Gastroesophageal sphincter (tissue), 3 donors: Measurements from ENCODE around the gene PRDM16.
"Not testable (repeated sequence)": the region's sequence is repeated elsewhere in the genome, so short reads cannot be mapped to it uniquely, and the experiment has no call there.

Experiments
- POLR2A ChIP-seq, 2 donors: fragments of 450-650 bp; IDR thresholded peaks; one replicate each; pipeline ENCODE4 v1.6.1; 2017; ENCODE audit warnings: antibody characterized with exemption in 2 of 2, mild to moderate bottlenecking in 2 of 2, moderate library complexity in 1 of 2
- POLR2AphosphoS5 ChIP-seq: sonication (generic); formaldehyde crosslinking; IDR thresholded peaks from one replicate; pipeline ENCODE4 v1.6.1; 2017; ENCODE audit warnings: antibody characterized with exemption
- TF ChIP-seq, protein P1 (sequence below), 4 experiments: fragments of 200-600 bp in 2 of 4; fragments of 450-650 bp in 2 of 4; sonication (generic) in 1 of 4; IDR thresholded peaks; one replicate each; pipeline ENCODE4 v1.5.1; 2017 to 2019; ENCODE audit warnings: antibody characterized with exemption in 4 of 4, mild to moderate bottlenecking in 2 of 4, moderate library complexity in 2 of 4

- TF ChIP-seq, protein P1, sequence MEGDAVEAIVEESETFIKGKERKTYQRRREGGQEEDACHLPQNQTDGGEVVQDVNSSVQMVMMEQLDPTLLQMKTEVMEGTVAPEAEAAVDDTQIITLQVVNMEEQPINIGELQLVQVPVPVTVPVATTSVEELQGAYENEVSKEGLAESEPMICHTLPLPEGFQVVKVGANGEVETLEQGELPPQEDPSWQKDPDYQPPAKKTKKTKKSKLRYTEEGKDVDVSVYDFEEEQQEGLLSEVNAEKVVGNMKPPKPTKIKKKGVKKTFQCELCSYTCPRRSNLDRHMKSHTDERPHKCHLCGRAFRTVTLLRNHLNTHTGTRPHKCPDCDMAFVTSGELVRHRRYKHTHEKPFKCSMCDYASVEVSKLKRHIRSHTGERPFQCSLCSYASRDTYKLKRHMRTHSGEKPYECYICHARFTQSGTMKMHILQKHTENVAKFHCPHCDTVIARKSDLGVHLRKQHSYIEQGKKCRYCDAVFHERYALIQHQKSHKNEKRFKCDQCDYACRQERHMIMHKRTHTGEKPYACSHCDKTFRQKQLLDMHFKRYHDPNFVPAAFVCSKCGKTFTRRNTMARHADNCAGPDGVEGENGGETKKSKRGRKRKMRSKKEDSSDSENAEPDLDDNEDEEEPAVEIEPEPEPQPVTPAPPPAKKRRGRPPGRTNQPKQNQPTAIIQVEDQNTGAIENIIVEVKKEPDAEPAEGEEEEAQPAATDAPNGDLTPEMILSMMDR (IDR thresholded peaks at IDR 0.05), result not testable (repeated sequence)
- TF ChIP-seq POLR2A (IDR thresholded peaks at IDR 0.05); POLR2AphosphoS5: not testable (repeated sequence)
Measured at GRCh38 chr1:3087946-3088668, 19.1 kb downstream of the PRDM16 start.
